ENCODE measurements around the gene CAPN5.

CAPN5 gene

DNA sequence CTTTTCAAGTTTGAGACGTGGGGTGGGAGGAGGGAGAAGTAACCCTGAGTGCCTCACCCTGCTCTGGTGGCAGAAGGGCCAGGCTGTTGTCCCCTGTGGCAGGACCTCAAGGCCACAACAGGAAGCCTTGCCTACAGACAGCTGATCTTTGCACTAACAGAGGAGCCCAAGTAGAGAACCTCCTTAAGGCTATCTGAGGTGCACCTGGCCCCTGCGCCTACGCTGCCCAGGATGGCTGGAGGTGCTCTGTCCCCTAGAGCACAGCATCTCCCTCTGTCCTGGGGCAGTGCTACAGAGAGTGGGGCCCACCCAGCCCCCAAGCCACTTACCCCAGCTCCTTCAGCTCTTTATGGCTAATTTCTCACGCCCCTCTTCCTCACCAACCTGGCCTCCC is 88.3 kb downstream of the CAPN5 start:
- DNase-seq = no peak

DNA sequence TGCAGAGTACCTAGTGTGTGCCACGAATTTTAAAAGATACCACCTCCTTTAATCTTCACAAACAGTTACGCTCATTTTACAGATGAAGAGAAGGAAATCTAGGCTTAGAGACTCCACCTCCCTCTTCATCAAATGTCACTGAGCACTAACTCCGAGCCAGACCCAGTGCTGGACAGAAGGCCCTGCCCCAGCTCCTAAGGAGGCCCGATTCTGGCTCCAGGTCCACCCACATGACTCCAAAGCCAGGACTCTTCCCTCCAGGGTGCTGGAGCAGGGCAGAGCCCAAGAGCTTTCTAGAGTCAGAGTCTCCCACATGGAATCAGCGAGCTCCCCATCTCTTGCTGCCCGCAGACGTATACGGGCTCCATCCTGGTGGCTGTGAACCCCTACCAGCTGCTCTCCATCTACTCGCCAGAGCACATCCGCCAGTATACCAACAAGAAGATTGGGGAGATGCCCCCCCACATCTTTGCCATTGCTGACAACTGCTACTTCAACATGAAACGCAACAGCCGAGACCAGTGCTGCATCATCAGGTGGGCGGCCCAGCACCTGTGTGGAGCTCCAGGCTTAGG is 88.9 kb downstream of the CAPN5 start:
- DNase-seq = no peak

DNA sequence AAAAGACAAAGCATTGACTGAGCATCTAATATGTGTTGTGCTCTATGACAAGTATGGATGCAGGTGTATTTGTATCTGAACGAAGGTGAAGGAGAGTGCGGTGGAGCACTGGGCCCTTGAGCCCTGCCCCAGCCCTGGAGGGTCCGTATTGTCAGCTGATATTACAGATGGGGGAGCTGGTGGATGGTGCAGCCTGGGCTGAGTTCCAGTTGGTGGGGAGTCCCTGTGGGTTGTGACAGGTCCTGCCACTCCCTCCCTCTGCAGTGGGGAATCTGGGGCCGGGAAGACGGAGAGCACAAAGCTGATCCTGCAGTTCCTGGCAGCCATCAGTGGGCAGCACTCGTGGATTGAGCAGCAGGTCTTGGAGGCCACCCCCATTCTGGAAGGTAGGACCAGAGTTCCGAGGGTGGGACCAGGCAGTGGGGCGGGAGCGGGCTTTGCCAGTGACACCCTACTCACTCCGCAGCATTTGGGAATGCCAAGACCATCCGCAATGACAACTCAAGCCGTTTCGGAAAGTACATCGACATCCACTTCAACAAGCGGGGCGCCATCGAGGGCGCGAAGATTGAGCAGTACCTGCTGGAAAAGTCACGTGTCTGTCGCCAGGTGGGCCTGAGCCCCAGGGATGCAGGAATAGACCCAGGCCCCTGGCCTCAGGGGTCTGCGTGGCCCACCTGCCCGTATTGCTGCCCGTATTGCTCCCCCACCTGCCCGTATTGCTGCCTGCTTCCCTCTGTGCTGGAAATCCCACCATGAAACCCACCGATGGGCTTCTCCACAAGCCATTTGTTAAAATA is 89.8 kb downstream of the CAPN5 start:
- no peak for DNase-seq

DNA sequence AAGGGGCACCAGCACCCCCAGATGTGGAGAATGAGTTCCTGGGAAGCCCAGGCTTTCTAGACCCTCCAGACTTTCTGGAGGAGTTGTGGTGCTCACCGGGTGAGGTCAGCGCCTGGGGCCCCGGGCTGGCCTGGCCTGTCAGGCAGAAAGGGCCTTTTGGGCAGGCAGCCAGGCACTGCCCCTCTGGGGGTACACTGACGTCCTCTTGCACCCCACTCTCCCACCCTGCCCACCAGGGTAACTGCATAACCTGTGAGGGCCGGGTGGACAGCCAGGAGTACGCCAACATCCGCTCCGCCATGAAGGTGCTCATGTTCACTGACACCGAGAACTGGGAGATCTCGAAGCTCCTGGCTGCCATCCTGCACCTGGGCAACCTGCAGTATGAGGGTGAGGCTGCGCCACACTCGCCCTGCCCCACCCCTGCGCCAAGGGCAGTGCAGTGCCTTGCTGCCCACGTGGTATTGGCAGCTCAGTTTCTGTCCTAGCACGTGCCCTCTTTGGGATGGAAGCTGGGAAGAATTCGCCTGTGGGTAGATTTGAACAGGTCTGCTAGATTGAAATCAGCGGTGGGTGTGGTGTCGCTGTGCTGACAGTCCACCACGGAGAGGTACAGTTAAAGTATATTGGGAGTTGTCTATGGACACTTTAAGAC is 91.4 kb downstream of the CAPN5 start:
- DNase-seq = no peak

DNA sequence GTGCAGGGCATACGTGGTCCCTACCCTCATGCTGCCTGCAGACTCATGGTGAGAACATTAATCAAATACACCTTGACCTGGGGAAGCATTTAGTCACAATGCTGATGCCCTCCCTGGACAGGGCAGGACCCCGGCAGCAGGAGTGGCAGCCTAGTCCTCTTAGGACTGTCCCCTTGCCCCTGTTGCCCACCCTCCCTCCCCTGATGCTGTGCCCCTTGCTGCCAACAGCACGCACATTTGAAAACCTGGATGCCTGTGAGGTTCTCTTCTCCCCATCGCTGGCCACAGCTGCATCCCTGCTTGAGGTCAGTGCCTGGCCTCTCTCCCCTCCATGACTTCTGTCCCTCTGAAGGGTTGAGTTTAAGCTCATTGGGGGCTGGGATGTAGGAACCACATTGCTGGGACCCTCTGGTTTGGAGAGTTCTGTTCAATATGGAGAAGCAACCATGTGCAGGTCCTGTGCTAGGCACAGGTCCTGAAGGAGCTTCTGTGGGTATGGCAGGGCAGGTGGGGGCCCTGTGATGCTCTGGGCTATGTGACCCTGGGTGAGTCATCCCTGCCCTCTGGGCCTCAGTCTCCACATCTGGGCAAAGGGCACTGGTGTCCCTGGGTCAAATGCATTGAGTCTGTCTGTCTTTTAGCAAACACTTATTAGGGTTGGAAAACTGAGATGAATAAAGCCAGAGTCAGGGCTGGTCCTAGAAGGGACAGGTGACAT is 92.6 kb downstream of the CAPN5 start:
- no peak for DNase-seq

DNA sequence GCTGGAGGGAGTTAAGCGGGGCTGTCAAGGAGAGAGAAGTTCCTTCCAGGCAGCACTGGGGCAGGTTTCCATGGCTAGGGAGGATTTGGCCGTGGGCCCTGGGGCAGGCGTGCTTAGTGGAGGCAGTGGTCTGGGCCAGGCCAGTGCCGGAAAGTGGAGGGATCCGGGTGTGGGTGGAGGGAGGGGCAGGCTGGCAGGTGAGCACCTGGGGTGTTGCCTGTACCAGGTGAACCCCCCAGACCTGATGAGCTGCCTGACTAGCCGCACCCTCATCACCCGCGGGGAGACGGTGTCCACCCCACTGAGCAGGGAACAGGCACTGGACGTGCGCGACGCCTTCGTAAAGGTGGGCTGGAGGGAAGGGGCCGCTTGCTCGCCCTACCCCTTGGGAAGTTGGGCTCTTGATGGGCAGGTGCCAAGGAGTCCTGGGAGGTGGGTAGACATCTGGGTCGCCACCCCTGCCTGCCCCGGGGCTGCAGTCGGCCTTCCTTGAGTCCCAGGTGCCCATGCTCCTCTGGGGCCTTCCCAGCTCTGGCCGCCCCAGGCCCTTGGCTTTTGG is 93.2 kb downstream of the CAPN5 start:
- DNase-seq = no peak

DNA sequence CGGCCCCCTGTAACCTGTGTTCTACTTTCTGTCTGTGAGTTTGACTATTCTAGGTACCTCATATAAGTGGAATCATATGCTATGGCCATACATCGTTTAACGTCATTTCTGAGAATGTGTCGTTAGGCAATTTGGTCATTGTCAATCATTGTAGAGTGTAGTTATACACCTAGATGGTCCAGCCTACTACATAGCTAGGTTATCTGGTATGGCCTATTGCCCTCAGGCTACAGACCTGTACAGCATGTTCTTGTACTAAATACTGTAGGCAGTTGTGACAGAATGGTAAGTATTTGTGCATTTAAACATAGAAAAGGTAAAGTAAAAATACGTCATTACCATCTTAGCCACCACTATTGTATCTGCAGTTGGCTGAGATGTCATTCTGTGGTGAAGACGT is 96.5 kb downstream of the CAPN5 start:
- DNase-seq = no peak

DNA sequence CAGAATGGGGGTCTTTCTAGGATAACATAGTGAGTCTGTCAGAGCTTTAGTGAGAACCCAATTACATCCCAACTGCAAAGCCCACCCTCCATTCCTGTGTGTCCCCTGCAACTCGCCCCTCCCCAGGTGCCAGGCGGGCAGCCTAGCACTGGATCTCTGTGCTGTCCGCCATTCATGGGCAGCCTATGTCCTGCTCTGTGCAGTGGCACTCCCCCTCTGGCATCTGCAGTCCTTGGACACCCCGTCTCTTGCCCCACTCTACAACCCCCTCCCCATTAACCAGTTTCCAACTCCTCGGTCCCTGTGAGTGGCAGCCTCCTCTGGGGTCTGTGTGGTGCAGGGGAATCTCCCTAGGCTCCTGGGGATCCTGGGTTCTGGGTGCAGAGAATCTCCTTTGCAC is 98.3 kb downstream of the CAPN5 start:
- DNase-seq = no peak

DNA sequence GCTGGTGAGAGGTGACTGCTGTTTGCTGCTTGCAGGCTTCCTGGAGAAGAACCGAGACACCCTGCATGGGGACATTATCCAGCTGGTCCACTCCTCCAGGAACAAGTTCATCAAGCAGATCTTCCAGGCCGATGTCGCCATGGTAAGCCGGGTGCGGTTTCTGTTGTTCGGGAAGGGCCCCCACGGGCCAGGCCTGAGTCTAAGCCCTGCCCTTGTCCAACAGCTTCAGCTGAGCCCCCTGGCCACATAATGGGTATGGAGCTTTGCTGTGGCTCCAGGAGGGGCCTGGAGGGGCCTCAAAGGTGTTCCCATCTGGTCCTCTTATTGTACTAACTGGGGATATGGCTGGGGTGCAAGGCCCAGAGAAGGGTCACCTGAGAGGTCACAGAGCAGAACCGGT is 99.2 kb downstream of the CAPN5 start:
- DNase-seq = no peak

DNA sequence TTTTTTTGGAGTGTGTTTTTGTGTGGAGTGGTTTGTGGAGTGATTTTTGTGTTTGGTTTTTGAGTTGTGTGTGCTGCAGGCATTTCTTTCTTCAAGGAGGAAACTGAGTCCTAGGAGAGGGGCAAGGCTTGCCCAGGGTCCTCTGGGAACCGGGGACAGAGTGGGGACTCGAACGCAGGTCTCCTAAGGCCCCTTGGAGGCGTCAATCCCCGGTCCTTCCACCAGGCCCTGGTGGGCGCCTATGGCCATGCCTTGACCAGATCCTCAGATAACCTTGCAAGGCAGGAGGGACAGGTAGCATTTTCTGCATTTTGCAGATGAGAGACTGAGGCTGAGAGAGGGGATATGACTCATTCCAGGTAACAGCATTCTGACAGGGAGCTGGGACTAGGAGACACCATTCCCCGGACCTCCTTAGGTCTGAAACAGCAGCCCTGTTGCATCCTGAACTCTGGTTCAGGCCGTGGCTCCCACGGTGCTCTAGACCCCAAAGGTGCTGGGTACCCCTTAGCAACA is 100.4 kb downstream of the CAPN5 start:
- no peak for DNase-seq

DNA sequence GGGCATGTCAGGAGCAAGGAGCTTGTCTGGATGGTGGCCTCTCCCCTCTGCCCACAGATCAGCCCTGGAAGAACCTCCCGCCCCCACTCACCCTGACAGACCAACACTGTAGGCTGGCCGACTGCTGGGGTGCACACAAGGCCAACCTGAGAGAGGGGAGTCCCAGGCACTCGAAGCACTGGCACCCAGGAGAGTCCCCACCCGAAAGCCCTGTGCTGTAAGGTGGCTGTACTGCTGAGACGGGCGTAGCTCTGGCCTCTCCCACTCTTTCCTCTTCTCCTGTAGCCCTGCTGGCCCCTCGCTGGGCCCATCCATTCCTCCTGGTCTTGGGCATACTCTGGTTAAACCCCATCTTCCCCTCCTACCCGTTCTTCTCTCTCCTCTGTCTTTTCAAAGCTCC is 101.0 kb downstream of the CAPN5 start:
- DNase-seq = no peak

DNA sequence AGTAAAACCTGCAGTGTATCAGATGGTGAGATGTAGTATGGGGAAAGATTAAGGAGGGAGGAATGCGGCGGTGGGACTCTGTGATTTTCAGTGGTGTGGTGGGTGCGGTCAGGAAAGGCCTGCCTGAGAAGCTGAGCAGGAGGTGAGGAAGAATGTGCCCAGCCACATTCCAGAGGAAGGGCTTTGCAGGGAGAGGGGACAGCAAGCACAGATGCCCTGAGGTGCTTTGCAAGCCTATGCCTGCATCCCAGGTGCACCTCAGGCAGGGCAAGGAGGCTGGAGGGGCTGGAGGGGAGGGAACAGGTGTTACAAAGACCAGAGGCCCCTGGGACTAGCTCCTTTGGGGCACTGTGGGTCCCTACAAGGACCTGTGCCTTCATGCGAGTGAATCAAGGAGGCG is 103.3 kb downstream of the CAPN5 start:
- no peak for DNase-seq

DNA sequence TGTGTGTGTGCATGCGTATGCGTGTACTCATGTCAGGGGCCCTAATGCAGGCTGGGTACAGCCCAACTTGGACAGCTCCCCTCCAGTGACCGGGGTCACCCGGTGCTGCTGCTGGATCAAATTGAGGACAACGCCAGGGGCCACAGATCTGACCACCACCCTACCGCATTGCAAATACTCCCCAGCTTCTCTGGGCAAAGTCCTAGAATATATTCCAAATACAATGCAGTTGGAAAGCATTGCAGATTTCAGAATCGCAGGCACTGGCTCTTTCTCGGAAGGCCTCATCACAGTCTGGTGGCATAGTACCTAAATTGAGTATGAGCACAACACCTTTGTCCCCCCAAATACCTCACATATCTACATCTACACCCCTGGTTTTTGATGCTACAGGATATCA is 104.5 kb downstream of the CAPN5 start:
- no peak for DNase-seq

DNA sequence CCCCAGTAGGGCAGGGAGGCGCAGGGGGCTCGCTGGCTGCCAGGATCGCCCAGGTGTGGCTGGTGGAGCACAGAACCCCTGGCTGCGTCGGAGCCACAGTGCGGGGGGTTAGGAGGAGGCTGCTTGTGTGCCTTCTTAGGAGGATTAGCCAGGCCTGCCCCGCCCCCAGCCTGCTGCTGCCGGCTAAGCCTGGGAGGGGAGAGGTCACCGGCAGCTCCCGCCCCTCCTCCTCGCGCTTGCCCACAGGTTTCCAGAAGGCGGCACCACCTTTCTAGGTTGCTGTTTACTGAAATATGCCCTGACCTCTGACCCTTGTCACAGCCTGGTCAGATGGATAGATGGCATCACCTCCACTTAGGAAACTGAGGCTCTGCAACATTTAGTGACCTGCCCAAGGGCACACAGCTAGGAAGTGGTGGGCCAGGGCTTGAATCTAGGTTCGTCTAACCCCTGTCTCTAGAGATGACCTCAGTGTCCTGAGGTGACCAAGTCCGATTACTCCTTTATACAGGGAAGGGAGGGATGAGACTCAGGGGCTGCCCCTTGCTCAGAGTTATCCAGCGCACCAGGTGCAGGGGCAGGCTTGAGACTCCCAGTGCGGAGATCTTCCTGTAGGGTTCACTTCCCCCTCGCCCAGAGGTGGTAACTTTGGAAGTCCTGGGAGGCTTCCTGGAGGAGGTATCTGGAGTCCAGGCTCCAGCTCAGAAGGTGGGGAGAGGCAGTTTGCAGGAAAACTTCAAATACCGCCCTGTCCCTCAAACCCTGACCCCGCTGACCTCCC is 105.3 kb downstream of the CAPN5 start:
- no peak for DNase-seq

DNA sequence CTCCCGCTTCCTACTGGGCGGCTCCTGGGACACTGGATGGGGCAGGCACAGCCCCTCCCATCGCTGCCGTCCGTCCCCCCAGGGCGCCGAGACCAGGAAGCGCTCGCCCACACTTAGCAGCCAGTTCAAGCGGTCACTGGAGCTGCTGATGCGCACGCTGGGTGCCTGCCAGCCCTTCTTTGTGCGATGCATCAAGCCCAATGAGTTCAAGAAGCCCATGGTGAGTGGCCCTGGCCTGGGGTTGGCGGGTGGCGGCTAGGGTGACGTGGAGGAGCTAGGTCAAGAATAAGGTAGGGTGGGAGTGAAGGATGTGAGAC is 105.9 kb downstream of the CAPN5 start:
- DNase-seq = no peak

DNA sequence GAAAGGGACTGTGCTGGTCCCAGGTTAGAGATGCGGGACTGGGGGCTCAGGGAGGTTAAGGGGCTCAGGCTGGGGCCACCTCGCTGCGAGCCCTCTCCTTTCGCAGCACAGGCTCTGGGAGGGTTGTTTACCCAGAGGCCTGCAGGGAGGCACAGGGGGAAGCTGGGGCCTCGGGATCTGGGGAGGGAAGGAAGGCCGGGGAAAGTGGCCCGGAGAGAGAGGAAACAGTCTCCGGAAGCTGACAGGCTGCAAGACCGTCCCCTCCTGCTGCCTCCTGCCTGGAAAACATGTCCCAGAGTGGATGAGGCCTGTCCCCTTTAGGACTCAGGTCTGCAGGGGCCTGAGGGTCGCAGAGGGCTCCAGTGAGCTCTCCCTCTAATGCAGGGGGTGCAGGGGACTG is 106.7 kb downstream of the CAPN5 start:
- DNase-seq = no peak

DNA sequence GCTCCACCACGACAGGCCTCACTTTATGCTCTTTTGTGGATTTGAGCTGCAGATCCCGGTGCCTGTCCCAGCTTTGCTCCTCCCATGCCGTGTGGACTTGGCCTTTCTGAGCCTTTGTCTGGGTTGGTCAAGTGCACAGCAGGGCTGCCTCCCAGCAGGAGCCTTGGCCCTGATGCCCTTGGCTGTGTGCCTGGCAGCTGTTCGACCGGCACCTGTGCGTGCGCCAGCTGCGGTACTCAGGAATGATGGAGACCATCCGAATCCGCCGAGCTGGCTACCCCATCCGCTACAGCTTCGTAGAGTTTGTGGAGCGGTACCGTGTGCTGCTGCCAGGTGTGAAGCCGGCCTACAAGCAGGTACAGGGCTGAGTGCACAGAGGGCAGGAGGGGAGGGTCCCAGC is 107.8 kb downstream of the CAPN5 start:
- DNase-seq = no peak

DNA sequence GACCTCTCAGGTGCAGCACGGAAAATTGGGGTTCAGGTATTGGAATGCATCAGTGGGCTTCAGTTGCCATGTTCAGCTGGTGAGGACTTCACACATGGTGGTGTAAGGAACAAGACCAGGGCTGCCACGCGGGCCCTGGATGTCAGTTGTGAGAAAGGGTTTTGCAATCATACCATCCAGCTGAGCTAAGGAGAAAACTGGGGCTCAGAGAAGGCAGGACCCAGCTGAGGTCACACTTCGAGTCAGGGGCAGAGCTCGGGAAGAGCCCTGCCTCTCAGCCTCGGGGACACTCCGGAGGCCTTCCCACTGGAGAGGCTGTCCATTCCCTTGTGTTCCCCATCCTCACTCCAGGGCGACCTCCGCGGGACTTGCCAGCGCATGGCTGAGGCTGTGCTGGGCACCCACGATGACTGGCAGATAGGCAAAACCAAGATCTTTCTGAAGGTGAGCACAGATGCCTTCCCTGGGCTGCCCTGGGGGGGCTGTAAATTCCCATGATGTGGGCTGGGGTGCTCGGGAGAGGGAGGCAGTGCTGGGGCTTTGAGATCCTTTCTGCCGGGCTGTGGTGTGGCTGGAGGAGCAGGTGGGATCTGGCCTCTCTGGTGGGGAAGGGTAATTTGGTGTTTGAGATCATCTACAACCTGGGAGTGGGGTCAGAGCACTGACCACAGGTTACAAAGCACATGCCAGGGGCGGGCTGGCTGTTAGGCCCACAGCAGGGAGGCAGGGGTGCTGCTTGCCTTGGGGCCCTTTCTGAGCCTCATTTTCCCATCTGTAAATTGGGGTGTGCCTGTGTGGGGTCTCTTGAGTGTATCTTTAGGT is 108.5 kb downstream of the CAPN5 start:
- no peak for DNase-seq

All from EL (cell line).